CD4-positive, alpha-beta T cell treated with Interleukin-10 for 1 hour (primary cell): ENCODE data around the gene FRG2C.
A peak's percentile ranks its signal among the peaks of the same experiment; 100 is the strongest.
"Not testable (repeated sequence)": the region's sequence is repeated elsewhere in the genome, so short reads cannot be mapped to it uniquely, and the experiment has no call there.

Experiments
- DNase-seq: peaks from one replicate; pipeline ENCODE4 v3.0.0-alpha.2; 2020

The FRG2C gene

GRCh38 chr3:75664028-75664427 is at the start of gene FRG2C:
Gene FRG2C, plus strand, starts transcription at chr3:75664328. Its CDS starts 52 bp downstream, at chr3:75664380.
- not testable (repeated sequence) for DNase-seq

DNA sequence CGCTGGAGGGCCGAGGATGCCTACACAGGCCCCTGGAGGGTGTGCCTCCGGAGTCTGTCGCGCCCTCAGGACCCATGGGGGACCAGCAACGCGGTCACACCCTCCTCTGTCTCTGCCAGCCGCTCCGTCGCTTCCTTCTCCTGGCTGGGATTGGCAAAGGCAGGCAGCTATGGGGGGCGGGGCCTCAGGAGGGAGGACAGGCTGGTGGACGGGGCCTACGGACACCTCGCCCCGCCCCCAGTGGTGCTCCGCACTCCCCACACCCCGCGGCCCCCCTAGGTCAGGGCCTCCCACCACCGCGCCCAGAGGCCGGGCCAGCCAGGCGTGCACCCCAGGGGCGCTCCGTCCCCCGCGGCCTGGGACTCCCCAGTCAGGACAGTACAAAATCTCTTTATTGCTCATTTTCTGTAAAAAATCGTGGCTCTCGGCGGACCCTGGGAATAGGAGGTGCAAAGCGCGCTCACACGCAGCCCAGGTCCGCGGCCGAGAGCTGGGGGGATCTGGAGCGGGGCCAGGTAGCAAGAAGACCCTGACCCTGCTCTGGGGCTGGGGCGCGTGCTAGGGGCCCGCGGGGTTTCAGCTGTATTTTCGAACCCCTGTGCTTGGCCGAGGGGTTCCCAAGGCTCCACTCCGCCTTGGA is 45.3 kb upstream of the FRG2C start:
- DNase-seq: not testable (repeated sequence)

GRCh38 chr3:75619481-75620031 is 44.6 kb upstream of the FRG2C start:
- DNase-seq: not testable (repeated sequence)

DNA sequence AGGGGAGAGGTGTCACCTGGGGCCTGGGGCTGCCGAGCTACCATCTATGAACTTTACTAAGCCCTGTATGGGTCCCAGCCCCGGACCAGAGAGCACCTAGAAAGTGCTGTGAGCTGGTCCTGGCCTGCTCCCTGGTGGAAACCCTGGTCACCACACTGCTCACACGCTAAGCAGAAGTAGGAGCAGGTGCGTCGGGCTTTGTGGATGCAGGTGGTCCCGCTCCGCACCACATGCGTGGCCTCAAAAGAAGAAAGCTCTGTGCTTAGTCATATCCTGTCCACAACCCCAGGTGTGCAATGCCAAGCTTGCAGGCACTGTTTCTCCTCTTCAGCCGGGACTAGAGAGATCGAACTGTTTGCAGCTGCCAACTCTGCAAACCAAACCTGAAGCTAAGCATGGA is 42.4 kb upstream of the FRG2C start:
- DNase-seq: not testable (repeated sequence)

GRCh38 chr3:75623656-75624055 is 40.5 kb upstream of the FRG2C start:
- DNase-seq: not testable (repeated sequence)

DNA sequence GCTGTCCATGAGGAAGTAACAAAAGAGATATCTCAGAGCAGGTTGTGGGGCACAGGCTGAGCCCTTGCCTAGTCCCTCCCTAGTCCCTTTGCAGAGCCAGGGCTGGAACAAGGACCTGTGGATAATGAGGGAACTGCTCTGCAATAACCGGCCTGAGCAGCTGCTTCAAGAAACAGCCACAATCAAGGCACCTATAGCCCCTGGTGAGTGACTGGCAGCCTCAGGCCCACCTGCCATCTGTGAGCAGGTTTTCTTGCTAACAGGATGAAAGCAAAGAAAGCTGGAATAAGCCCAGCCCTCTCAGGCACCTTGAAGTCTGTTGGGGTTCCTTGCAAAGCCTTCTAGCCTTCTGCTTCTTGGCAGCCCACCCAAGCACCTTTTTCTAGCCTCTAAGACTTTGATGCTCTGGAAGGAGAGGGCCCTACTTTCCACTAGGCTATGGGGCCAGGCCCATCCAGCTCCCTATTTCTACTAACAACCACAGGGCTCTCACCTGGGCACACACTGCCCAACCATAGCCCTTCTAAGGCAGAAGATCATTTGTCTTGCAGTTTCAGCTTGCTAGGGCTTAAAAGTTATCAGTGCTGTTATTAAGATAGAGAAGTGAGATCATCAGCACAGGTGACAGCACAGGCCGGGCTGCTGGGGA is 33.1 kb upstream of the FRG2C start:
- not testable (repeated sequence) for DNase-seq

GRCh38 chr3:75631541-75631940 is 32.6 kb upstream of the FRG2C start:
- no peak for DNase-seq

DNA sequence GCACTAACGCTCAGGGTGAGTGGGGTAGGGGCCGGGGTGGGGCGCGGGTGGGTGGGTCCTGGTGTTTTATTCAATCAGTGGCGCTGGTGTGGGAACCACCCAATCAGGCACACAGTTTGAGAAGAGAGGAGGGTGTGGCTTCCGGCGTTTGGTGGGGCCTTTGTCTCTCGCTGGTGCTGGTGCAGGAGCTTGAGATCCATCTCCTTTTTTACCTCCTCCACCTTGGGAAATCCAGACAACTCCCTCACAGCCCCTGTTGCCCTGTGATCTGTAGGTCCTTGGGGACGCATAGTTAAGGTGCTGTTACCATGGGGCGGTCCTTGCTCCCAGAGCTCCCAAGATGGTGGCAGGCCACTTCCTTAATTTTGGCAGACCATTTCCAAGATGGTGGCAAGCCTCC is 25.2 kb upstream of the FRG2C start:
- not testable (repeated sequence) for DNase-seq

DNA sequence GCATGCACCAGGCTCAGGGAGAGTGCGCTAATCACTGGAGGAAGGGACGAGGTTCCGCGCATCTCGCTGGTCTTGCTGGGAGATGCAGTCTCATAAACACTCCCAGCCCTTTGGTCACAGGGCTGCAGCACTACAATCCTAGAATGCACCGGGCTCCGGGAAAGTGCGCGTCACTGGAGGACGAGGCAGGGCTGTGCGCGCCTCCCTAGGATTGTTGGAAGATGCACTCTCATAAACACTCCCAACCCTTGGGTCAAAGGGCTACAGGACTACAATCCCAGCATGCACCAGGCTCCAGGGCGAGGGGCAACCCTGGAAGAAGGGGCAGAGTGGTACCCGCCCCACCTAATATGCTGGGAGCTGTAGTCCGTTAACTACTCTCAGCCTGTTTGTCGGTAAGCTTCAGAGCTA is 23.0 kb upstream of the FRG2C start:
- peak; percentile 35 for DNase-seq

DNA sequence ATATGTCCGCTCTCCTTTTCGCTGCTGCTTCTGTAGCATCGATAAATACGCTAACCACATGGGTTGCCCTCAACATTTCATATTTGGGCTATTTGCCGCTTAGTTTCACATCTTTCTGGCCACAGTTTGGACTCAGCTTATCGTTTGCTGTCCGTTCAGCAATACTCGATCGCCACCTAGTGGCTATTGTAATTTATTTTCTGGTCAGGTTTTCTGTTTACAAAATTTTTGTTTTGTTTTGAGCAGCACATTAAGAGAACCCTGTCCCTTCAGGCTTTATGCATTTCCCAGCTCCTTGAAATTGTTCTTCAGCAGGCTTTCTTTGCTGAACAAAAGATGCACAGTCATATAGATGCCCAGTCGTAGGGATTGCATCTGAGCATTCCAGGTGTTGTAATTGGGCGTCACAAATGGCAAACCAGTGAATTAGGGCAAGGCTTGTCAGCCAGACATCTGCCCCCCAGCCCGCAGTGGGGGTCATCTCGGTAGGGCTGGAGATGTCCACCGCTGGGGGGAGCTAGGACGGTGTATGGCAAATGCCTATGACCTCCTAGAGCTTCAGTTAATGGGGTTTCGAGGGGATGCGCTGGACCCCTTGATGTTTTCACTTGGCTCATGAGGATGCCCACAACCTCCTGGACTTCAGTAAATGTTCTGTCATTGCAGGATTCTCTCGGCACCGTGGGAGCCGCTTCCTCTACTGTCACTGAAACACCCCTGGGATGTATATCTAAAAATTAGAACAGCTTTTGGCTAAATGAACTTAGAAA is 20.9 kb upstream of the FRG2C start:
- DNase-seq: peak; percentile 36

DNA sequence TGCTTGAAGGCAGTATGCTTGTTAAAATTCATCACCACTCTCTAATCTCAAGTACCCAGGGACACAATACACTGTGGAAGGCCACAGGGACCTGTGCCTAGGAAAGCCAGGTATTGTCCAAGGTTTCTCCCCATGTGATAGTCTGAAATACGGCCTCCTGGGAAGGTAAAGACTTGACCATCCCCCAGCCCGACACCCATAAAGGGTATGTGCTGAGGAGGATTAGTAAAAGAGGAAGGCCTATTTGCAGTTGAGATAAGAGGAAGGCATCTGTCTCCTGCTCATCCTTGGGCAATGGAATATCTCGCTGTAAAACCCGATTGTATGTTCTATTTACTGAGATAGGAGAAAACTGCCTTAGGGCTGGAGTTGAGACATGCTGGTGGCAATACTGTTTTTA is 18.6 kb upstream of the FRG2C start:
- not testable (repeated sequence) for DNase-seq

DNA sequence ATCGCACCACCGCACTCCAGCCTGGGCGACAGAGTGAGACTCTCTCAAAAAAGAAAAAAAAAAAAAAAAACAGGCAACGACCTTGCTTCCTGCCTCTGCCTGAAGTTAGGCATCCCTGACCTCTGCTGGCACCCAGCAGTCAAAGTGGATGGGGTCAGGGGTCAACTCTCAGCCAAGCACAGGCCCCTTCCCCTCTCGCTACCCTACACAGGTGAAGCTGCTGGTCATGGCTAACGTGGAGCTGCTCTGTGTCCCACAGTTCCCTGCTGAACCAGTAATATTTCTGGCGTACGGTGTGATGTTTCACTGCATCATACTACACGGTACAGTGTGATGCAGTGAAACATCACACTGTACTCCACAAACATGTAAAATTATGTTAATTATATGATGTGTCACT is 13.9 kb upstream of the FRG2C start:
- DNase-seq: no peak

DNA sequence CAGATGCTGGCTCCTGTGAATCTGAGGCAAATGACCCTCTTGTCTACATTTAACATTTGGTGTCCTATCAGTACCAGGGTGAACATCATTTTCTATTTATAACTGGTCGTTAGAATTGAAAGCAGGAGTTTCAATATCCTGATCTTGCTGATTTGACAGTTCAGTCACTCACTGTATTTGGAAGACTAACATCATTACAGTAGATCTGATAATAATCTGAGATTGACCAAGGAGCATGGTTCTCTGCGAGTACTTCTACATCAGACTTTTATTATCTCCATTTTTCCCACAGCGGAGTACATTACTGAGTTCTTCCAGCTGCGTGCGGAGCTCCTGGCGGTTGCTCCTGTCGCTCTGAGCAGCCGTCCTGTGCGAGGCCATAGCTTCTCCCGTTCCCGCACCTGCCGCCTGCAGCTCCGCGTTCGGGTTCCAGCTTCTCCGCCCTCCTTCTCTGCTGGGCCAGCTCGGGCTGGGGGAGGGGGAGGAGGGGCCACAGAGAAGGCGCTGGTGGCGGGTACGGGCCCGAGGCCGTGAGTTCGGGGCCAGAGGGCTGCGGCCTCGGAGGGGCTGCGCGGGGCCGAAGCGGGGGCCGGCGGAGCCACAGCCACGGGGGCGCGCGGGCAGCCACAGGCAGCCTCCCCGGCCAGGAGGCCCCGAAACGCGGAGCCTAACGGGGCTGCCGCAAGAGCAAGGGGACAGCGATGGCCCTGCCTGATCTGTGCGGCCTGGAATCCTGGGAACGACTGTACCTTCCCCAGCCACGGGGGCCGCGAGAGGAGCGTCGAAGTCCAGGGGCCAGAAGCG is 8.8 kb upstream of the FRG2C start:
- not testable (repeated sequence) for DNase-seq

DNA sequence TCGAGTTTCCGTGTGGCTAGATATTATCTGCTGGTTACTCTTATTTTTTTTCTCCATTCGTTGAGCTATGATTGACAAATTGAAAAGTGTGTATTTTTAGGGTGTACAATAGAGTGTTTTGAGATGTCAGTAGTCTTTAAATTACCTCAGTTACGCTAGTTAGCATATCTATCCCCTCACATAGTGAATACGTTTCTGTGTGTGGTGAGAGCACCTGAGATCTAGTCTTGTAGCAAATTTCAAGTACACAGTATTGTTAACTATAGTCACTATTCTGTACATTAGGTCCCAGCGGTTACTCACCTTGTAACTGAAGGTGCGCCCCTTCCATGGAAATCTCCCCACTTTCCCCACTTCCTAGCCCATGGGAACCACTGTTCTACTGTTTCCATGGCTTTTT is 8.2 kb upstream of the FRG2C start:
- not testable (repeated sequence) for DNase-seq

GRCh38 chr3:75658411-75659107 is 5.6 kb upstream of the FRG2C start:
- DNase-seq: not testable (repeated sequence)

DNA sequence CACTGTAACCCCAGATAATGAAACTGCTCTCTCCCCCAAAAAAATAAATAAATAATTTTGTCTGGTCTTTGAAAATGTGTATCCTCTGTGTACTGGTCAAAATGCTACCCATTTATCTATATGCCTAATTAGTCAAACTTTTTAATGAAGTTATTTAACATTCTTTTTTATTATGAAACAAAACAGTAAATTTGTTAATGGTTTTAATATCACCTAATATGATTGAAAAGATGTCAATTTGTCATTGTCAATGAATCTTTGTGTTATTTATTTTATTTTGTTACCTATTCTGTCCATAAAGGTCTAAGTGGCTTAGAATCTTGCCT is 5.1 kb upstream of the FRG2C start:
- not testable (repeated sequence) for DNase-seq

GRCh38 chr3:75665626-75666025 is 1.5 kb downstream of the FRG2C start:
- DNase-seq: not testable (repeated sequence)

DNA sequence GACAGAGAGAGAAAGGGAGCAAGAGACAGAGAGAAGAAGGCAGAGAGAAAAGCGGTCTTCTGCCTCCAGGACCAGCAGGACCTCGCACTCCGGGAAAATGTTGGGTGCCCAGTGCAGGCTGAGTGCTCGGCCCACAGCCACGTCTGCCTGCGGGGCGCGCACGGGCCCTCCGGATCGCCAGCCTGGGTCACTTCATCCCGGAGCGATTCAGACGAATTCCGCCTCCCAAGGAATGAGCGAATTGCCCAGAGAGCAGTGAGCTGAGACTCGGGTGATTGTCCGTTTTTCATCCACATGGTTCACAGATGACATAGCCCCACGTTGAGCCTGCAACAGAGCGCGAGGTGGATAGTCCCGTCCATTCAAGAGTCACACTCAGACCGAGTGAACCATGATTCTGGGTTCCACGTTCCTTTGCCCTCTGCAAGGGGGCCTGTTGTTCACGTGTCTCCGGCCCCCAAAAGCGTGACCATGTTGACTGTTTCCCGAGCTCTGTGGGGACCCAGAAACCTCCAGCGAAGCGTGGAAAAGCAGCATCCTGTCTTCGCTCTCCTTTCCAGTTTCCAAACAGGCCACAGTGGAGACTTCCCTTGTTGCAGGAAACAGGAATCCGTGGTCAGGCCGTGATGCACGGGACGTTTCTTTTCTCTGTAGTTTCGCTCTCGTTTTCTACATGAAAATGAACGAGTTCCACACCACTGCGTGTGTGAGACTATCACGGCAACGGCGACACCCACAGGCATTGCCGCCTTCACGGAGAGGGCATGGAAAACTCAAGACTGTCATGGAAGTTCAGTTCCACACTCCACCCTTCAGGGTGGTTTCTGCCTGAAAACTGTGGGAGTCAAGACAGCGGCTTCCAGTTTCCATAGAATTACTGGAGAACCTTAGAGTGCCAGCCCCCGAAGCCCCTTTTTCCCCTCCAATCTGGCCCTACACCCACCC is 3.9 kb downstream of the FRG2C start:
- DNase-seq: not testable (repeated sequence)

- DNase-seq: peak; percentile 10
Measured at GRCh38 chr3:75668759-75669347, 4.7 kb downstream of the FRG2C start.
